HCT116 (cell line): ENCODE results near the gene DR1. TPM values are rescaled to one million over a fixed set of nuclear protein-coding genes. Genes with fewer than 3 reads are reported as not detected.

Source experiments
- ATAC-seq: fragments of 200-7000 bp; cut with Tn5 transposase; 2 replicates; pipeline ENCODE4 v1.9.1; 2020; ENCODE audit warnings: mild to moderate bottlenecking, moderate library complexity
- BruUV-seq: library from RNA; stranded (reverse); fragments of 400-500 nt; replicated peaks from 2 replicates; lab custom pipeline; 2021; lab: Mats Ljungman, UMichigan
- CTCF ChIA-PET: fragments of 300-600 bp; sonication (Branson Sonifier 250); formaldehyde crosslinking; loops from one replicate; lab custom pipeline; 2021; ENCODE audit warnings: antibody characterized with exemption; lab: Charles Lee
- POLR2A ChIA-PET: fragments of 300-600, 350-600 bp; sonication (Branson Sonifier 250); formaldehyde crosslinking; loops from one replicate; lab custom pipeline; 2021; ENCODE audit warnings: antibody characterized with exemption; lab: Charles Lee
- RAD21 ChIA-PET, 2 experiments: fragments of 300-600 bp; sonication (Branson Sonifier 250); formaldehyde crosslinking; loops; one replicate each; lab custom pipeline; 2023; ENCODE audit warnings: low total read pairs in 2 of 2; ENCODE audit not compliant: uncharacterized antibody in 2 of 2, unreplicated experiment in 2 of 2, low non-redundant PET in 1 of 2; lab: Charles Lee
- DNase-seq: peaks from one replicate; pipeline ENCODE4 v3.0.0-alpha.2; 2010; ENCODE audit warnings: low read depth, low spot score
- H2AFZ ChIP-seq: fragments of 200-600 bp; shearing (Covaris generic), sonication (generic); 2 replicates; pipeline ENCODE4 v1.6.1; 2017; ENCODE audit warnings: low read depth, mixed run types, mixed read lengths, antibody characterized with exemption, low read length; ENCODE audit not compliant: poor library complexity, severe bottlenecking
- H3K27ac ChIP-seq: 2 replicates; pipeline ENCODE4 v1.5.1; 2012; ENCODE audit warnings: low read depth, low read length
- H3K27me3 ChIP-seq: fragments of 200-600 bp; sonication (generic); 2 replicates; pipeline ENCODE4 v1.6.1; 2016; ENCODE audit warnings: mixed run types, low read length, mixed read lengths; ENCODE audit not compliant: insufficient read depth
- H3K36me3 ChIP-seq, 2 experiments: fragments of 200-500 bp in 1 of 2; fragments of 200-600 bp in 1 of 2; sonication (Bioruptor generic) in 1 of 2; sonication (generic) in 1 of 2; 2 replicates each; pipeline versions ENCODE4 v1.5.1 to v1.6.1; 2014 to 2016; ENCODE audit warnings: low read length in 2 of 2, inconsistent platforms in 1 of 2, mixed read lengths in 1 of 2, mixed run types in 1 of 2; ENCODE audit not compliant: insufficient read depth in 2 of 2, control insufficient read depth in 1 of 2
- H3K4me1 ChIP-seq, 2 experiments: fragments of 200-600 bp in 1 of 2; sonication (generic) in 1 of 2; 2 replicates each; pipeline versions ENCODE4 v1.5.1 to v1.6.1; 2012 to 2017; ENCODE audit warnings: low read length in 2 of 2, inconsistent platforms in 1 of 2, mild to moderate bottlenecking in 1 of 2, mixed read lengths in 1 of 2, mixed run types in 1 of 2, moderate library complexity in 1 of 2; ENCODE audit not compliant: insufficient read depth in 2 of 2, control insufficient read depth in 1 of 2
- H3K4me2 ChIP-seq: fragments of 200-600 bp; sonication (generic); 2 replicates; pipeline ENCODE4 v1.6.1; 2017; ENCODE audit warnings: mixed run types, low read length, mixed read lengths
- H3K4me3 ChIP-seq, 2 experiments: fragments of 200-600 bp in 1 of 2; sonication (generic) in 1 of 2; replicated peaks in 1 of 2; 2 replicates each; pipeline ENCODE4 v1.5.1; 2011 to 2016; ENCODE audit warnings: low read length in 2 of 2, control low read depth in 1 of 2, low read depth in 1 of 2, mild to moderate bottlenecking in 1 of 2, mixed read lengths in 1 of 2, mixed run types in 1 of 2
- H3K79me2 ChIP-seq: fragments of 200-600 bp; sonication (generic); 2 replicates; pipeline ENCODE4 v1.6.1; 2017; ENCODE audit warnings: mild to moderate bottlenecking, mixed run types, low read length, moderate library complexity, mixed read lengths; ENCODE audit not compliant: insufficient read depth
- H3K9ac ChIP-seq: fragments of 200-600 bp; sonication (generic); 2 replicates; pipeline ENCODE4 v1.6.1; 2016; ENCODE audit warnings: low read length, mixed read lengths
- H3K9me2 ChIP-seq: fragments of 200-600 bp; sonication (generic), shearing (Covaris generic); 2 replicates; pipeline ENCODE4 v1.6.1; 2017; ENCODE audit warnings: mixed run types, mild to moderate bottlenecking, moderate library complexity; ENCODE audit not compliant: insufficient read depth
- H3K9me3 ChIP-seq, 2 experiments: fragments of 200-500 bp in 1 of 2; fragments of 200-600 bp in 1 of 2; sonication (Bioruptor generic) in 1 of 2; sonication (generic) in 1 of 2; 2 replicates each; pipeline ENCODE4 v1.6.1; 2014 to 2017; ENCODE audit warnings: low read length in 2 of 2, mixed read lengths in 2 of 2, inconsistent platforms in 1 of 2, low read depth in 1 of 2, mild to moderate bottlenecking in 1 of 2, mixed run types in 1 of 2, moderate library complexity in 1 of 2; ENCODE audit not compliant: control insufficient read depth in 1 of 2, insufficient read depth in 1 of 2
- H4K20me1 ChIP-seq: fragments of 200-600 bp; sonication (generic), shearing (Covaris generic); 2 replicates; pipeline ENCODE4 v1.6.1; 2017; ENCODE audit warnings: mixed run types, mild to moderate bottlenecking, moderate library complexity; ENCODE audit not compliant: insufficient read depth
- CBX3 ChIP-seq: IDR thresholded peaks from 2 replicates; pipeline ENCODE4 v1.6.1; 2012; ENCODE audit warnings: low read depth
- CEBPB ChIP-seq: IDR thresholded peaks from 2 replicates; pipeline ENCODE4 v1.6.1; 2012; ENCODE audit warnings: low read depth
- EZH2 ChIP-seq: fragments of 200-600 bp; sonication (generic); IDR thresholded peaks from 2 replicates; pipeline ENCODE4 v1.6.1; 2017; ENCODE audit warnings: antibody characterized with exemption, mixed run types
- EZH2phosphoT487 ChIP-seq: fragments of 200-600 bp; IDR thresholded peaks from 2 replicates; pipeline ENCODE4 v1.6.1; 2018; ENCODE audit warnings: antibody characterized with exemption, borderline replicate concordance
- JUND ChIP-seq: IDR thresholded peaks from 2 replicates; pipeline ENCODE4 v1.6.1; 2012
- POLR2A ChIP-seq: IDR thresholded peaks from 2 replicates; pipeline ENCODE4 v1.7.0; 2011; ENCODE audit warnings: borderline replicate concordance; ENCODE audit not compliant: insufficient read depth, insufficient read length; ENCODE audit errors: extremely low read depth
- POLR2AphosphoS5 ChIP-seq: IDR thresholded peaks from 2 replicates; pipeline ENCODE4 v1.6.1; 2011; ENCODE audit warnings: mild to moderate bottlenecking, low read depth, low read length, moderate library complexity
- SRF ChIP-seq: IDR thresholded peaks from 2 replicates; pipeline ENCODE4 v1.6.1; 2012; ENCODE audit warnings: low read depth
- TCF7L2 ChIP-seq: IDR thresholded peaks from 2 replicates; pipeline ENCODE4 v1.7.0; 2011; ENCODE audit warnings: borderline replicate concordance, inconsistent platforms; ENCODE audit not compliant: insufficient read depth, insufficient read length; ENCODE audit errors: extremely low read depth
- YY1 ChIP-seq: IDR thresholded peaks from 2 replicates; pipeline ENCODE4 v1.6.1; 2011; ENCODE audit warnings: low read length, low read depth, moderate library complexity, mild to moderate bottlenecking; ENCODE audit not compliant: insufficient replicate concordance; ENCODE audit errors: extremely low read depth
- ZNF274 ChIP-seq: fragments of 200-500 bp; sonication (Bioruptor generic); IDR thresholded peaks from 2 replicates; pipeline ENCODE4 v1.6.1; 2014; ENCODE audit warnings: mild to moderate bottlenecking, low read depth, low read length, inconsistent platforms
- intact Hi-C: fragments of 100-400 bp; cut with micrococcal nuclease; formaldehyde crosslinking; loops from 2 replicates; pipeline ENCODE4 v1.10.0; 2022
- total RNA-seq: library from RNA; stranded (reverse); gene quantifications from one replicate; pipeline ENCODE4 v1.2.1, GENCODE V29; 2021; ENCODE audit not compliant: unreplicated experiment
- TF ChIP-seq, protein P1 (sequence below), 3 experiments: fragments of 200-600 bp in 1 of 3; sonication (generic) in 1 of 3; IDR thresholded peaks in 2 of 3; conservative IDR thresholded peaks in 1 of 3; 2 replicates each; pipeline ENCODE4 v1.5.1; 2012 to 2017; ENCODE audit warnings: low read depth in 2 of 3, low read length in 2 of 3, antibody characterized with exemption in 1 of 3, borderline replicate concordance in 1 of 3, control low read depth in 1 of 3, mild to moderate bottlenecking in 1 of 3, mixed read lengths in 1 of 3, mixed run types in 1 of 3, moderate library complexity in 1 of 3; ENCODE audit not compliant: insufficient read depth in 1 of 3

The DR1 gene
- total RNA-seq, 1 experiment from 2014 or later: 73.8 TPM

DNA sequence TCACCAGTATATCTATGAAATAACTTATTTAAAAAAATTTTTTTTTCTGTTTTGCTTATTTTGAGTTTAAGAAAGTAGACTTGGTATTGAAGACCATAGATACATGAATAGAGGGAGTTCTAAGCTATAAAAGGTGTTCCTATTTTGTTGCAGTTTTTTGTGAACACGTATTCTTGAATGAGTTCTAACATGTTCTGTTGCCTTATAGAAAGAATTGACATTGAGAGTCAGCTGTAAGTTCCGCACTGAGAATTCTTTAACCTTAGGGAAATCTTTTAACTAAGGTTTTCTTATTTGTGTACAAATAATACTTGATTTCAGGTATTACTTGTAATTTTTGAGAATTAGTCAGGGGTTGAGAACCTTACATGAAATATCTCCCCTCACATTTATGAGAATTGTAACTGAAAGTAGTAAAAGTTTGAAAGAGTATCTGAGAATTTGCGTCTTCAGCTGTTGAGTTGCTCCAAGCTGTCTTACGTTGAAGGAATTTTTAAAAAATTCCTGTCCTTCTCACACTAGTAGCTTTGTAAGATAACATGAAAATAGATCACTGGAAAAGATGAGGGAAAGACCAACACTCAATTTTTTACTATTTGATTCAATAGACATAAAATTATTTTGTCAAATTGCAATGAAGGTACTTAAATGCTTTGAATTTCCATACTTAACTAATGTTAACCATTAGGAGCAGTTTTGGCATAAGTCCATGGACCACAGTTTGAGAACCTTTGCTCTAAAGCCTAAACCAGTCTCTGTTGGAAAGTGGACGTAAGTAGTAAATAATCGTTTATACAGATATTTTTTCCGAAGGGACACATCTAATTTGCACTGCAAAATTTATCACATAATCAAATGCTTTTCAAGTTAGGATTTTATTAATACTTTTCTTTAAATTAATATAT, 3.8 kb downstream of the DR1 start:
- H3K4me1 ChIP-seq: peaks cover 7 to 20% of the 10 kb centered on the region in 2 experiments
- DNase-seq: no peak
- H3K36me3 ChIP-seq: peaks cover 0 to 9% of the 10 kb centered on the region in 2 experiments; a peak in 3 of 4 replicates
- no TSS peak for BruUV-seq
- TF ChIP-seq CEBPB (no peak), JUND (no peak), EZH2phosphoT487 (no peak), CBX3 (no peak), YY1 (no peak), SRF (no peak), EZH2 (no peak), TCF7L2 (no peak), ZNF274 (no peak), POLR2AphosphoS5 (no peak), POLR2A (no peak)
- TF ChIP-seq, protein P1, sequence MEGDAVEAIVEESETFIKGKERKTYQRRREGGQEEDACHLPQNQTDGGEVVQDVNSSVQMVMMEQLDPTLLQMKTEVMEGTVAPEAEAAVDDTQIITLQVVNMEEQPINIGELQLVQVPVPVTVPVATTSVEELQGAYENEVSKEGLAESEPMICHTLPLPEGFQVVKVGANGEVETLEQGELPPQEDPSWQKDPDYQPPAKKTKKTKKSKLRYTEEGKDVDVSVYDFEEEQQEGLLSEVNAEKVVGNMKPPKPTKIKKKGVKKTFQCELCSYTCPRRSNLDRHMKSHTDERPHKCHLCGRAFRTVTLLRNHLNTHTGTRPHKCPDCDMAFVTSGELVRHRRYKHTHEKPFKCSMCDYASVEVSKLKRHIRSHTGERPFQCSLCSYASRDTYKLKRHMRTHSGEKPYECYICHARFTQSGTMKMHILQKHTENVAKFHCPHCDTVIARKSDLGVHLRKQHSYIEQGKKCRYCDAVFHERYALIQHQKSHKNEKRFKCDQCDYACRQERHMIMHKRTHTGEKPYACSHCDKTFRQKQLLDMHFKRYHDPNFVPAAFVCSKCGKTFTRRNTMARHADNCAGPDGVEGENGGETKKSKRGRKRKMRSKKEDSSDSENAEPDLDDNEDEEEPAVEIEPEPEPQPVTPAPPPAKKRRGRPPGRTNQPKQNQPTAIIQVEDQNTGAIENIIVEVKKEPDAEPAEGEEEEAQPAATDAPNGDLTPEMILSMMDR (IDR thresholded peaks at IDR 0.05 in 2 of 3, conservative IDR thresholded peaks at IDR 0.05 in 1 of 3; ENCODE audit: borderline replicate concordance in 1 of 3, insufficient read depth in 1 of 3, low read depth in 2 of 3, low read length in 2 of 3): no peak
- TF ChIP-seq, all 23 proteins: peak for 0
- Histone ChIP-seq H3K9me3 (no peaks in the 10 kb centered on the region), H3K79me2 (peaks cover 97% of the 10 kb centered on the region), H3K27ac (no peak overlapping the region), H3K4me3 (no peak overlapping the region), H2AFZ (no peak overlapping the region), H3K27me3 (no peaks in the 10 kb centered on the region), H4K20me1 (peaks cover 9% of the 10 kb centered on the region; the same call in 1 of the 2 replicates), H3K9ac (no peak overlapping the region), H3K4me2 (no peak overlapping the region), H3K9me2 (no peaks in the 10 kb centered on the region)
- no peak for ATAC-seq
- CTCF ChIA-PET: no interaction called here
- RAD21 ChIA-PET: no interaction called here
- POLR2A ChIA-PET: no interaction called here
- intact Hi-C loops: no loop called here
